Activated CD4-positive, alpha-beta memory T cell treated with anti-CD3 and anti-CD28 coated beads, Interleukin-2, amount 10 ng/mL, durations not matched to agents 7 days and 5 days (primary cell): ENCODE data around the gene SLC13A5. TPM values are rescaled to one million over a fixed set of nuclear protein-coding genes. Genes with fewer than 3 reads are reported as not detected.

Experiments
- CTCF ChIA-PET: fragments of 350-600 bp; sonication (Branson Sonifier 250); formaldehyde crosslinking; loops from one replicate; lab custom pipeline; 2021; ENCODE audit warnings: antibody characterized with exemption, inconsistent platforms; lab: Charles Lee
- POLR2A ChIA-PET: fragments of 350-600 bp; sonication (Branson Sonifier 250); formaldehyde crosslinking; loops from one replicate; lab custom pipeline; 2021; ENCODE audit warnings: antibody characterized with exemption; lab: Charles Lee
- DNase-seq: peaks from one replicate; pipeline ENCODE4 v3.0.0-alpha.2; 2020
- H3K27ac Mint-ChIP-seq: one replicate; pipeline ENCODE4 v1.8.0; 2021; ENCODE audit warnings: mild to moderate bottlenecking, mixed read lengths
- H3K27me3 Mint-ChIP-seq: one replicate; pipeline ENCODE4 v1.8.0; 2021; ENCODE audit warnings: mixed read lengths
- H3K36me3 Mint-ChIP-seq: one replicate; pipeline ENCODE4 v1.8.0; 2021; ENCODE audit warnings: low read depth, mixed read lengths
- H3K4me1 Mint-ChIP-seq: one replicate; pipeline ENCODE4 v1.8.0; 2021; ENCODE audit warnings: mixed read lengths
- H3K4me3 Mint-ChIP-seq: one replicate; pipeline ENCODE4 v1.8.0; 2021; ENCODE audit warnings: mild to moderate bottlenecking, mixed read lengths
- H3K9me3 Mint-ChIP-seq: one replicate; pipeline ENCODE4 v1.8.0; 2021; ENCODE audit warnings: mixed read lengths
- total RNA-seq, 2 experiments: library from RNA; stranded (reverse); gene quantifications; one replicate each; pipeline ENCODE4 v1.2.3, GENCODE V29; 2021

SLC13A5 gene
- total RNA-seq, 2 experiments from 2014 or later, result not detected

DNA sequence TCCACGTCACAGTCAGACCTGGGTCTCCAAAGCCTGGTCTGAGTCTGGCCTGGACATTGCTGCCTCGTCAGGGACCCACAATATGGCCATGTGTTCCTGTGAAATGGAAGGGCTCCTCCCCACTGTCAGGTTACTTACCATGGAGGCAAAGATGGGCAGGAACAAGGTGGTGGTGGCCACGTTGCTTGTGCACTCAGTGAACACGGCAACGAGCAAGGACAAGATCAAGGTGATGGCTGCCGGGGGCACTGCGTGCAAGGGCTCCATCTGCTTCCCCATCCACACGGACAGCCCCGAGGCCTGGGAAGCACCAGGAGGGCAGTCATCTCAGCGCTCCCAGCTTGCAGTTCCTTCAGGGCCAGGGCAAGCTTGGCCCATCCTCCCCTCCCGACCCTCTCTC is 22.5 kb downstream of the SLC13A5 start:
- peaks cover 39% of the 10 kb centered on the region for H3K27me3 Mint-ChIP-seq
- no peaks in the 10 kb centered on the region for H3K9me3 Mint-ChIP-seq
- ChIA-PET POLR2A (no interaction called here), CTCF (no interaction called here)
- no peaks in the 10 kb centered on the region for H3K36me3 Mint-ChIP-seq
- DNase-seq, result no peak
- H3K4me1 Mint-ChIP-seq, result no peaks in the 10 kb centered on the region
- H3K27ac Mint-ChIP-seq, result no peak overlapping the region
- H3K4me3 Mint-ChIP-seq, result no peak overlapping the region

DNA sequence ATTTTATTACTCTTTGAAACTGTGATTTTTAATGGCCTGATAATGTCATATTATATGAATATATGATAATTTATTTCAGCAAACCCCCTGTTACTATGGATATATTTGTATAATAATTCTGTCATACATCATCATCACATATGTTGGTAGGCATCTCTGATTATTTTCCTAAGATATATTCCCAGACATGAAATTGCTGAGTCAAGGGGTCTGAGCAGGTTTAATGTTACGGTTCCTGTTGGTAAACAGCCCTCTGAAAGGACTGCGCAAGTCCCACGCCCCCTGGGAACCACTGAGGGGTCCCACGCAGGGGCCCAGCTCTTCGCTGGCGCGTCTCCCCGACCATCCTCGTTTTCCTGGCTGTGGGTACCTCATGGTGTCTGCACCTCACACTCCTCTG is 24.2 kb downstream of the SLC13A5 start:
- no peaks in the 10 kb centered on the region for H3K4me1 Mint-ChIP-seq
- no peaks in the 10 kb centered on the region for H3K36me3 Mint-ChIP-seq
- peaks cover 33% of the 10 kb centered on the region for H3K27me3 Mint-ChIP-seq
- no peak for DNase-seq
- no peak overlapping the region for H3K27ac Mint-ChIP-seq
- CTCF ChIA-PET, result no interaction called here
- H3K9me3 Mint-ChIP-seq, result no peaks in the 10 kb centered on the region
- POLR2A ChIA-PET, result no interaction called here
- no peak overlapping the region for H3K4me3 Mint-ChIP-seq

DNA sequence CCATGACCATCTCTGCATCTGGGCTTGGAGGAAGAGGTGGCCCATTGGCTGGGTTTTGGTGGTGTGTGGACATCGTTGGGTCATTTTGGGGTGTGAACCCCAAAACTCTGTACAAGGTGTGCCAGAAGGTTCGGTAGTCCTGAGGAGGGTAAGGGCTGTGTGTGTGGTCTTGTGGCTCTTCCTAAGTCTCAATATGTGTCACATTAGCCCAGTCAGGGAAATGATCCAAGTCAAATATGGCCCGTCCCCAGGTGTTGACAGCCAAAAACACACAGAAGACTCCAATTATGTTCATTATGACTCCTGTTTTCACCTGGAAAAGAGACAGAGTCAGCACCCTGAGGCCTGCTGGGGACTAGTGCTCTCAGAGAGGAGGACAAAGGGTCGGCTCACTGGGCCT is 27.1 kb downstream of the SLC13A5 start:
- Mint-ChIP-seq H3K27me3 (peaks cover 33% of the 10 kb centered on the region), H3K36me3 (no peaks in the 10 kb centered on the region), H3K27ac (no peak overlapping the region), H3K9me3 (no peaks in the 10 kb centered on the region), H3K4me3 (no peak overlapping the region), H3K4me1 (no peaks in the 10 kb centered on the region)
- no peak for DNase-seq
- POLR2A ChIA-PET, result interaction anchor here (0.6 kb wide), 1 partner anchor 1206 kb away, joined by 3 read pairs; no protein-coding TSS in a partner anchor
- CTCF ChIA-PET, result no interaction called here

DNA sequence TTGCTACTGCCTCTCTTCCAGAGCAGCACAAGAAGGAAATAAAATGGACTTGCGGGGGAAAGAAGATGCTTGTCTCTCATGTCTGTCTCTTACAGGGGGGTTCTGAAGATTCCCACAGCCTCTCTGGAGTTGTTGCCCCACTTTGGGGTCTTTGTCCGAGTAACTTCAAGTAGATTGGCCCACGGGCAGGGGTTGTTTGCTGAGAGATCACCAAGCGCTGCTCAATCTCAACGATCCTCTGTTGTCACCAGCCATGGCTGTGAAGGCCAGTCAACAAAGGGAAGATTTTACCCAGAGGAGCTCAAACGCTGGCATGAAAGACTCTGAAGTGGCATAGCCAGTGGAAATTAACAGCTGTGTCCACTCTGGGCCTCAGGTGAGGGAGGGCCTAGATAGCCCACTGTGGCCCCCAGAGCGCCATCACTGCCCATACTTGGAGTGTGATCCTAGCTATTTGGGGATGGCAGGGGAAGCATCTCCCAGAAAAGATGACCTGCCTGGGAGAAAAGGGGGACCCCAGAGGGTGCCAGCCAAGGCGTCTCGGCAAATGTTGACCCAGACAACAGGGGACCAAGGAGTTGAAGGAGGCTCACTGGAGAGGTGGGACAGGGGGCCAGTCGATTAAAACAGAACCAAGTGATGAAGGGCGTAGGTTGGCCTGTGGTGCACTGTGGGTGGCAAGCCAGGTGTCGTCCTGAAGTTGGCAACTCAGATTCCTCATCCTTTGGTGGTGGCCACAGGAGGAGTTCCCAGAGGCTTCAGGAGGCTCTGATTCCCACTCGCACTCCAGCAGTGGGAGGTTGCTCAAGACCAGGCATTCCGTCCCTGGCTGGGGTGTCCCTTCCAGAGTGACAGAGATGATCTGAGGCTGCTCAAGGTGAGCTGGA is 28.0 kb downstream of the SLC13A5 start:
- CTCF ChIA-PET, result no interaction called here

DNA sequence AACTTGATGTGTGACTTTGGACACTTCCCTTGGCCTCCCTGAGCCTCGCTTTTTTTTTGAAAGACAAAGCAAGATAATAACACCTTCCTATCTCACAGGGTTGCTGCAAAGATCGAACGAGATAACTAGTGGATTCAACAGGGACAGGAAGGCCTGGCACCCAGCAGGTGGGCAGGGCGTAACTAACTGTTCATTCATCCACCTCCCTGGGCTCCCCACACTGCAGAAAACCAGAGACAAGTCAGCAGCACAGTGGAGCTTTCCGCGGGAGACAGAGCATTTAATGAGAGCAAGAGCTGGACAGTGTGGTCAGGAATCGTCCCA is 28.7 kb downstream of the SLC13A5 start:
- H3K36me3 Mint-ChIP-seq, result no peaks in the 10 kb centered on the region
- POLR2A ChIA-PET, result no interaction called here
- H3K27me3 Mint-ChIP-seq, result peaks cover 30% of the 10 kb centered on the region
- no peak overlapping the region for H3K4me3 Mint-ChIP-seq
- CTCF ChIA-PET, result no interaction called here
- DNase-seq, result no peak
- no peaks in the 10 kb centered on the region for H3K4me1 Mint-ChIP-seq
- H3K27ac Mint-ChIP-seq, result no peak overlapping the region
- H3K9me3 Mint-ChIP-seq, result no peaks in the 10 kb centered on the region

More for the DNA sequence above, 28.0 kb downstream of the SLC13A5 start:
- no peak overlapping the region for H3K27ac Mint-ChIP-seq
- no peaks in the 10 kb centered on the region for H3K9me3 Mint-ChIP-seq
- POLR2A ChIA-PET, result no interaction called here
- H3K4me3 Mint-ChIP-seq, result no peak overlapping the region
- H3K4me1 Mint-ChIP-seq, result no peaks in the 10 kb centered on the region
- peaks cover 34% of the 10 kb centered on the region for H3K27me3 Mint-ChIP-seq
- no peak for DNase-seq
- no peaks in the 10 kb centered on the region for H3K36me3 Mint-ChIP-seq

DNA sequence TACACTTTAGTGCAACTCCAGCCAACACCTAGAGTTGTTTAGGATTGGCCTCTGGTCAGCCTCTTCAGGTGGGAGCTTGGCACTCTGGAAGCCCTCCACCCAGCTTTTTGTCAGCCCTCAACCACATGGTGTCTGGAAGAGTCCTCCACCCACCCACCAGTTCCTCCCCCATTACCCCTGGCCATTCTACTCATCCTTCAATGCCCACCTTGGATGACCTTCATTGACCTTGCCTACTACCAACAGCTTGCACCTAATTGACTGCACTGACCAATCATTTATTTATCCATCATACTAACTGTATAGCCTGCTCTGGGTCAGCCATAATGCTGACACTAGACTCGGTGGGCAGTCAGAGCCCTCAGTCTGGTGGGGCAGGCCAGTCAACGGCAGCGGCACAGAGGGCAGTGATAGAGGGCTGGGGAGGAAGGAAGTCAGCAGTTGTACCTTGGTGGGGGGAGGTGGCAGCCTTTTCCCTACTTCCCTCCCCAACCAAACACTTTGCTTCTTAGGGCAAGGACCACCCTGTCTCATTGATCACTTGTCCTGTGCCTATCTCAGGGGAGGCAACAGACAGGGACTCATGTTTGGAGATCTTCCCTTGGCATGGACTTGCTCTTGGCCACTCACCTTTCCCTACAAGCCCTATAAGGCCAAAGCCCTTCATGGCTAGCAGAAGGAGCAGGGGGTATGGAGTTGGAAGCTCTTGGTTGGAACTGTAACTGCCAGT is 29.3 kb downstream of the SLC13A5 start:
- no peaks in the 10 kb centered on the region for H3K4me1 Mint-ChIP-seq
- no peak overlapping the region for H3K27ac Mint-ChIP-seq
- H3K36me3 Mint-ChIP-seq, result no peaks in the 10 kb centered on the region
- no peak for DNase-seq
- H3K4me3 Mint-ChIP-seq, result no peak overlapping the region
- POLR2A ChIA-PET, result no interaction called here
- peaks cover 32% of the 10 kb centered on the region for H3K27me3 Mint-ChIP-seq
- CTCF ChIA-PET, result no interaction called here
- no peaks in the 10 kb centered on the region for H3K9me3 Mint-ChIP-seq

DNA sequence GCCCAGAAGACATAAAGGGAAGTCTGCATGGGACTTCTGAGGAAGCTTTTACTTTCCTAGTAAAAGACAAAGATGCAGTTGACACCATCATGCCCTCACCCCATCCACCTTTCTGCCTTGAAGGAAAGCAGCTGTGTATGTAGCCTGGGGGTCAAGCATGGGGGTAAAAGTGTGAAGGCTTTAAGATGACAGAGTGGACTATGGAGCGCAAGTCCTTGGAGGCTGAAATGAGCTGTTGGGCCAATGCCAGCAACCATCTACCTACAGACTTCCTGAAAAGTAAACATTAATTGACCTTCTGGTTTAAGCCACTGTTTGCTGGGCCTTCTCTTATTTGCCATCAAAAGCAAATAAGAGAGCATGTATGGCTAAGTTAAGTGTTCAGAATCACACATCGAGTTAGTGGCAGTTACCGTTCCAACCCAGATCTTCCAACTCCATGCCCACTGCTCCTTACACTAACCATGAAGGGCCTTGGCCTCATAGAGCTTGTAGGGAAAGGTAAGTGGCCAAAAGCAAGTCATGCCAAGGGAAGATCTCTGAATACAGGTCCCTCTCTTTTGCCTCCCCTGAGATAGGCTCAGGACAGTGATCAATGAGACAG is 30.0 kb downstream of the SLC13A5 start:
- Mint-ChIP-seq H3K27ac (no peak overlapping the region), H3K4me3 (no peak overlapping the region), H3K9me3 (no peaks in the 10 kb centered on the region), H3K36me3 (no peaks in the 10 kb centered on the region), H3K27me3 (peaks cover 39% of the 10 kb centered on the region), H3K4me1 (no peaks in the 10 kb centered on the region)
- ChIA-PET CTCF (no interaction called here), POLR2A (no interaction called here)
- no peak for DNase-seq

DNA sequence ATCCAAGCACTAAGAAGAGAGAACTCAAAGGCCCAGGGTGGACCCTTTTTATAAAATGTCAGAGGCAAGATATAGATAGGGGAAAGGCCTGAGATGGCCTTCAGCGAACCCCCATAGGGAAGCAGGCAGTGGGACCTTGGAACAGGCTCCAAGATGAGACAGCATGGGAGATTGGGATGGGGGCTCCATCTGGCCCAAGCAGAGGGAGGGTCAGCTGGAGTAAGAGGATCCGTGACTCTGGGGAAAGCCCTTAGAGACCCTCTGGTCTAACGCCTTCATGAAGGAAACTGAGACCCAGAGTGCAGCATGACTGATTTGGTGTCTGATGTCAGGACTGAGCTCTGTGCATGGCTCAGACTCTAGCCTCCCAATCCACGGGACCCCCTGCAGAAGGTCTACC is 30.8 kb downstream of the SLC13A5 start:
- H3K27me3 Mint-ChIP-seq, result peaks cover 40% of the 10 kb centered on the region
- no peak overlapping the region for H3K4me3 Mint-ChIP-seq
- no peak for DNase-seq
- H3K36me3 Mint-ChIP-seq, result no peaks in the 10 kb centered on the region
- H3K9me3 Mint-ChIP-seq, result no peaks in the 10 kb centered on the region
- H3K27ac Mint-ChIP-seq, result no peak overlapping the region
- CTCF ChIA-PET, result no interaction called here
- H3K4me1 Mint-ChIP-seq, result peaks cover 4% of the 10 kb centered on the region
- POLR2A ChIA-PET, result no interaction called here

DNA sequence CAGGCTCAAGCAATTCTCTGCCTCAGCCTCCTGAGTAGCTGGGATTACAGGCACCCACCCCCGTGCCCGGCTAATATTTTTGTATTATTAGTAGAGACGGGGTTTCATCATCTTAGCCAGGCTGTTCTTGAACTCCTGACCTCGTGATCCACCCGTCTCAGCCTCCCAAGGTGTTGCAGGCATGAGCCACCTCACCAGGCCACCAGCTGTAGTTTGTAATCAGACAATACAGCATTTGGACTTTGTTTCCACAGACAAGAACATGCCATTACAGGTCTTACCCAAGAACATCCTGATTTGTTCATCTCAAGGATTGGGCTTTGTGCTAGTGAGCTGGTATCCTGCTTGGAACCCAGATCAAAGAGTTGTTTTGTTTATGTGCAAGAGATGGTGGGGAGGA is 31.5 kb downstream of the SLC13A5 start:
- H3K4me1 Mint-ChIP-seq, result peaks cover 7% of the 10 kb centered on the region
- POLR2A ChIA-PET, result no interaction called here
- CTCF ChIA-PET, result no interaction called here
- no peaks in the 10 kb centered on the region for H3K36me3 Mint-ChIP-seq
- no peak overlapping the region for H3K27ac Mint-ChIP-seq
- H3K4me3 Mint-ChIP-seq, result no peak overlapping the region
- no peak for DNase-seq
- H3K27me3 Mint-ChIP-seq, result peaks cover 36% of the 10 kb centered on the region
- no peaks in the 10 kb centered on the region for H3K9me3 Mint-ChIP-seq

DNA sequence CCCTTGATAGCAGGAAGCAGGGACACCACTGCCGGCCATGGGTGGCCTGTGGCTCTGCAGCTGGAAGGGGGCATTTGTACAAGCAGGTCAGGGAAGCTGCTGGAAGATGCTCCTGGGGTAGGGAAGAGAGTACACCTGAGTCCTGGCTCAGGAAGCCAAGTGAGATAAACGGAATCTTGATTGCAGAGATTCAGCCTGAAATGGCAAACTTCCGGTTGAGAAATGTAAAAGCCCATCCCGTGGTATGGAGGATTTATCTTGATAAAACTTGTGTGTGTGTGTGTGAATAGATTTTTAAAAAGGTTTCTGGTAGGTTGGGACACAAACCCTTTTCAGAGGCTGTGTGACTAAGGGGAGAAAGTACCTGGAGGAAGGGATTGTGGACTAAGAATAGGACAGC is 32.0 kb downstream of the SLC13A5 start:
- Mint-ChIP-seq H3K27ac (no peak overlapping the region), H3K27me3 (peaks cover 36% of the 10 kb centered on the region), H3K4me1 (peaks cover 7% of the 10 kb centered on the region), H3K9me3 (no peaks in the 10 kb centered on the region), H3K36me3 (no peaks in the 10 kb centered on the region), H3K4me3 (no peak overlapping the region)
- ChIA-PET POLR2A (no interaction called here), CTCF (no interaction called here)
- no peak for DNase-seq

DNA sequence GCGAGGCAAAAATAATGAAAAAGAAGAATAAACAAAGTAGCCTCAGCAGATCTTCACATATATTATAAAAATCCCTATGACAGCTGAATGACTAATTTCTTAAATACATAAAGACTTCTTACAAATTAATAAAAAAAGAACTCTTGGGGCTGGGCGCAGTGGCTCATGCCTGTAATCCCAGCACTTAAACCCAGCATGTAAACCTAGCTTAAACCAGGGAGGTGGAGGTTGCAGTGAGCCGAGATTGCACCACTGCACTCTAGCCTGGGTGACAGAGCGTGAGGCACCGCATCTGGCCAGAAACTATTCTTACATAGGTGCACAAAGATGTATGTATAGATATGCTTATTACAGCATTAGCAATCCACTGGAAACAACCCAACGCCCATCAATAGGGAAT is 33.9 kb downstream of the SLC13A5 start:
- H3K27me3 Mint-ChIP-seq, result peaks cover 34% of the 10 kb centered on the region
- H3K9me3 Mint-ChIP-seq, result no peaks in the 10 kb centered on the region
- peaks cover 7% of the 10 kb centered on the region for H3K4me1 Mint-ChIP-seq
- DNase-seq, result no peak
- POLR2A ChIA-PET, result no interaction called here
- H3K36me3 Mint-ChIP-seq, result no peaks in the 10 kb centered on the region
- CTCF ChIA-PET, result no interaction called here
- H3K4me3 Mint-ChIP-seq, result no peak overlapping the region
- H3K27ac Mint-ChIP-seq, result no peak overlapping the region

DNA sequence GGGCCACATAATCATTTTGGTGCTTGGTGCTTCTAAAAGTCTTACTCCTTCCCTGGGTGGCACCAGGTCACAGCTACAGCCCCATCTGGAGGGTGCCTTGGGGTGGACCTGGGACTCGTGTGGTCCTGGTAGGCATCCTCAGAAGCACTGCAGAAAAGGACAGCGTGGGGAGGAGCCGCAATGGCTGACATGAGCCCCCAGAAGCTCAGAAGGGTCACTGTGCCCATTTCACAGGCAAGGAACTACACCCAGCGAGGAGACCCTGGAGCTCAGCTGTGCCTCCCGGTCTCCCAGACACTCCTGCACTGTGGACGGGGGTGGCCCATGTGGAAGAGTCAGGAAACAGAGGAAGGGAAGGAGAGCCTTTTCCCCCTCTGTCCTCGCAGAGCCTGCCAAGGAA is 35.2 kb downstream of the SLC13A5 start:
- H3K4me1 Mint-ChIP-seq, result peaks cover 7% of the 10 kb centered on the region
- H3K27me3 Mint-ChIP-seq, result peaks cover 34% of the 10 kb centered on the region
- ChIA-PET CTCF (interaction anchor here (2.1 kb wide), 1 partner anchor 11 kb away, joined by 6 read pairs; no protein-coding TSS in a partner anchor), POLR2A (interaction anchor here (0.6 kb wide), 1 partner anchor 36 kb away, joined by 3 read pairs; no protein-coding TSS in a partner anchor)
- H3K9me3 Mint-ChIP-seq, result no peaks in the 10 kb centered on the region
- no peak for DNase-seq
- no peak overlapping the region for H3K27ac Mint-ChIP-seq
- H3K4me3 Mint-ChIP-seq, result no peak overlapping the region
- no peaks in the 10 kb centered on the region for H3K36me3 Mint-ChIP-seq

DNA sequence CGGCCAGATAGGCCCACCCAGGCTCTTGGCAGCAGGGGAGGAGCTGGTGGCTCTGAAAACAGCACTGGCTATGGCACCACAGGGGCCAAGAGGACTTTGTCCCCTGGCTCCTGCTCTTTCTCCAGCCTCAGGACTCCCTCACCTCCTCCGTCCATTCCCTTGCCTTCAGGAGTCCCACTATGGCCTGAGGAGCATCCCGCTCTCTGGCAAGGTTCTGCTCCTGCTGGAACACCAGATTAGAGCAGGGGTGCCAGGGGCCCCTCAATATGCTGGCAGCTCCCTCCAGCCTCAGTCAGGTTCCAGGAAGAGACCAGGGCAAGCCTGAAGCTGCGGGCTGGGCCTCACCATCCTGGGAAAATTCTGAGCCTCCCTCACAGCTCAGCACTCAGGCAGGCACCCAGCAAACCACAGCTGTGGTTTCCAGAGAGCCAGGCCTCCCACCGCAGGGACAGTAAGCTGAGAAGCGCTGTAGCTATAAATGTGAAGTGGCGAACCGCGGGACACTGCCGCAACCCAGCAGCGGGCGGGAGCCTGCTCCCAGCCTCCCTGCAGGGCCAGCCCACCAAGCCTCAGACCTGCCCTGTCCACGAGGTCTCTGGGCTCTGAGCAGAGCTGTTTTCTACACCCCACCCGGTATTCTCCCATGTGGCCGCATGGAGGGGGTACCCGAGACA is 35.9 kb downstream of the SLC13A5 start:
- no peak overlapping the region for H3K4me3 Mint-ChIP-seq

More for the DNA sequence above, 35.9 kb downstream of the SLC13A5 start:
- POLR2A ChIA-PET, result interaction anchor here (0.6 kb wide), 1 partner anchor 35 kb away, joined by 3 read pairs; no protein-coding TSS in a partner anchor
- CTCF ChIA-PET, result interaction anchor here (2.1 kb wide), 1 partner anchor 10 kb away, joined by 6 read pairs; no protein-coding TSS in a partner anchor
- Mint-ChIP-seq H3K36me3 (no peaks in the 10 kb centered on the region), H3K27me3 (peaks cover 31% of the 10 kb centered on the region), H3K27ac (no peak overlapping the region), H3K9me3 (no peaks in the 10 kb centered on the region), H3K4me1 (peaks cover 7% of the 10 kb centered on the region)
- DNase-seq, result peak; percentile 40
